ENCODE results near the gene HJURP. TPM values are rescaled to one million over a fixed set of nuclear protein-coding genes. Genes with fewer than 3 reads are reported as not detected.

Gene HJURP
- polyA plus RNA-seq, 1 of the 3 experiments (the other 2 are of a cell fraction) = 13.2 TPM

- H3K9ac ChIP-seq = no peak overlapping the region
- WGBS (ENCODE audit: low lambda C conversion rate) = 89% methylated on average over 13 of the region's 24 CpGs
- H3K4me1 ChIP-seq (ENCODE audit: control insufficient read depth in 1 of 2, insufficient read depth in 2 of 2, low read depth in 1 of 2, low read length in 1 of 2) = peaks cover 0 to 5% of the 10 kb centered on the region in 2 experiments; a peak in 1 of 4 replicates
- no peaks in the 10 kb centered on the region for H3F3A ChIP-seq (replicated peaks; ENCODE audit: insufficient read depth)
- CTCF ChIA-PET = no interaction called here
- H3K27me3 ChIP-seq (ENCODE audit: insufficient read depth) = no peaks in the 10 kb centered on the region
- H3K79me2 ChIP-seq (ENCODE audit: insufficient read depth) = no peaks in the 10 kb centered on the region
- H2AFZ ChIP-seq (ENCODE audit: low read depth) = no peak overlapping the region
- H3K4me2 ChIP-seq = no peak overlapping the region
- H4K20me1 ChIP-seq (ENCODE audit: insufficient read depth) = no peaks in the 10 kb centered on the region
- H3K4me3 ChIP-seq (ENCODE audit: low read depth in 2 of 2, low read length in 1 of 2) = no peak overlapping the region
- TF ChIP-seq TCF12 (IDR thresholded peaks at IDR 0.05) (no peak), EP300 (IDR thresholded peaks at IDR 0.05; ENCODE audit: borderline replicate concordance in 1 of 2, low read depth in 1 of 2, low read length in 1 of 2) (no peak), USF2 (IDR thresholded peaks at IDR 0.05; ENCODE audit: borderline replicate concordance, low read depth, low read length) (no peak), USF1 (IDR thresholded peaks at IDR 0.05; ENCODE audit: borderline replicate concordance, low read depth) (no peak)
- POLR2A ChIA-PET = no interaction called here
- H3K9me2 ChIP-seq = no peaks in the 10 kb centered on the region
- no peaks in the 10 kb centered on the region for H3K36me3 ChIP-seq (replicated peaks in 1 of 2; ENCODE audit: control insufficient read depth in 1 of 2, insufficient read depth in 2 of 2, low read length in 1 of 2)
- DNase-seq = no peak
- no peak overlapping the region for H3K27ac ChIP-seq (ENCODE audit: low read depth in 2 of 2, low read length in 1 of 2)
- no peaks in the 10 kb centered on the region for H3K9me3 ChIP-seq
Observed at GRCh38 chr2:233828546-233829192, 25.7 kb downstream of the HJURP start.

- H3F3A ChIP-seq (replicated peaks; ENCODE audit: insufficient read depth) = no peaks in the 10 kb centered on the region
- no peak overlapping the region for H3K9ac ChIP-seq
- H3K79me2 ChIP-seq (ENCODE audit: insufficient read depth) = no peaks in the 10 kb centered on the region
- H3K4me1 ChIP-seq (ENCODE audit: control insufficient read depth in 1 of 2, insufficient read depth in 2 of 2, low read depth in 1 of 2, low read length in 1 of 2) = no peaks in the 10 kb centered on the region
- H3K4me2 ChIP-seq = no peak overlapping the region
- no peaks in the 10 kb centered on the region for H3K9me2 ChIP-seq
- H3K36me3 ChIP-seq (replicated peaks in 1 of 2; ENCODE audit: control insufficient read depth in 1 of 2, insufficient read depth in 2 of 2, low read length in 1 of 2) = no peaks in the 10 kb centered on the region
- TF ChIP-seq ZBTB33 (IDR thresholded peaks at IDR 0.05; ENCODE audit: borderline replicate concordance, low read depth) (no peak), MEF2A (IDR thresholded peaks at IDR 0.05; ENCODE audit: borderline replicate concordance, low read depth) (no peak), IRF3 (IDR thresholded peaks at IDR 0.05; ENCODE audit: low read depth, low read length) (no peak)
- H2AFZ ChIP-seq (ENCODE audit: low read depth) = no peak overlapping the region
- CTCF ChIA-PET = interaction anchor here (0.9 kb wide), 1 partner anchor 8 kb away, joined by 4 read pairs; no protein-coding TSS in a partner anchor
- H3K27me3 ChIP-seq (ENCODE audit: insufficient read depth) = no peaks in the 10 kb centered on the region
- DNase-seq = no peak
- H3K27ac ChIP-seq (ENCODE audit: low read depth in 2 of 2, low read length in 1 of 2) = no peak overlapping the region
- H4K20me1 ChIP-seq (ENCODE audit: insufficient read depth) = no peaks in the 10 kb centered on the region
- WGBS (ENCODE audit: low lambda C conversion rate) = 77% methylated on average over 7 of the region's 7 CpGs
- no peak overlapping the region for H3K4me3 ChIP-seq (ENCODE audit: low read depth in 2 of 2, low read length in 1 of 2)
- POLR2A ChIA-PET = no interaction called here
- no peaks in the 10 kb centered on the region for H3K9me3 ChIP-seq
Observed at GRCh38 chr2:233824373-233824772, 30.0 kb downstream of the HJURP start.

All from SK-N-SH (cell line).